HEK293 (cell line): Measurements from ENCODE around the gene LTB4R.

Experiments used
- CTCF ChIA-PET: fragments of 350-600 bp; formaldehyde crosslinking; extraction: SDS; loops from one replicate; lab custom pipeline; 2021; ENCODE audit warnings: antibody characterized with exemption; lab: Yijun Ruan, JAX
- POLR2A ChIA-PET: fragments of 300-600 bp; formaldehyde crosslinking; extraction: SDS; loops from one replicate; lab custom pipeline; 2020; ENCODE audit warnings: antibody characterized with exemption, inconsistent platforms; lab: Yijun Ruan, JAX
- H3K27ac ChIP-seq: fragments of 200-500 bp; sonication (Bioruptor generic); 2 replicates; pipeline ENCODE4 v1.5.1; 2014; ENCODE audit warnings: low read depth, low read length, control low read depth, inconsistent platforms; ENCODE audit errors: extremely low read depth
- H3K36me3 ChIP-seq, 2 experiments: fragments of 200-500 bp in 1 of 2; sonication (Bioruptor generic) in 1 of 2; 1 replicate in 1 of 2; 2 replicates in 1 of 2; pipeline ENCODE4 v1.5.1; 2014 to 2017; ENCODE audit warnings: inconsistent platforms in 2 of 2, low read length in 2 of 2; ENCODE audit not compliant: control insufficient read depth in 2 of 2, insufficient read depth in 1 of 2
- H3K4me1 ChIP-seq: fragments of 200-500 bp; sonication (Bioruptor generic); 2 replicates; pipeline ENCODE4 v1.5.1; 2014; ENCODE audit warnings: mild to moderate bottlenecking, low read length, inconsistent platforms; ENCODE audit not compliant: control insufficient read depth, insufficient read depth
- H3K4me3 ChIP-seq: 2 replicates; pipeline ENCODE4 v1.5.1; 2011; ENCODE audit warnings: low read depth, mild to moderate bottlenecking, control low read depth, low read length, moderate library complexity
- H3K9me3 ChIP-seq: fragments of 200-500 bp; sonication (Bioruptor generic); 2 replicates; pipeline ENCODE4 v1.5.1; 2014; ENCODE audit warnings: low read depth, low read length, inconsistent platforms; ENCODE audit not compliant: control insufficient read depth, insufficient read depth
- BCL11B ChIP-seq: fragments of 450-650 bp; formaldehyde crosslinking; IDR thresholded peaks from 2 replicates; pipeline ENCODE4 v1.5.1; 2016; ENCODE audit warnings: low read depth, missing biosample characterization, missing genetic modification characterization
- GFI1B ChIP-seq: fragments of 450-650 bp; formaldehyde crosslinking; IDR thresholded peaks from 2 replicates; pipeline ENCODE4 v1.5.1; 2016; ENCODE audit warnings: missing biosample characterization, missing genetic modification characterization
- GLIS1 ChIP-seq: fragments of 450-650 bp; formaldehyde crosslinking; IDR thresholded peaks from 2 replicates; pipeline ENCODE4 v1.5.1; 2016; ENCODE audit warnings: missing biosample characterization, missing genetic modification characterization
- GLIS2 ChIP-seq: fragments of 450-650 bp; formaldehyde crosslinking; IDR thresholded peaks from 2 replicates; pipeline ENCODE4 v1.5.1; 2016; ENCODE audit warnings: missing biosample characterization, missing genetic modification characterization
- HOXA7 ChIP-seq: sonication (generic); formaldehyde crosslinking; IDR thresholded peaks from 2 replicates; pipeline ENCODE4 v1.8.1; 2022; ENCODE audit warnings: missing genetic modification reagents, borderline replicate concordance
- HOXD13 ChIP-seq: sonication (generic); formaldehyde crosslinking; IDR thresholded peaks from 2 replicates; pipeline ENCODE4 v1.8.0; 2022; ENCODE audit warnings: missing genetic modification reagents, borderline replicate concordance
- OVOL3 ChIP-seq: fragments of 450-650 bp; formaldehyde crosslinking; IDR thresholded peaks from 2 replicates; pipeline ENCODE4 v1.5.1; 2016; ENCODE audit warnings: missing biosample characterization, missing genetic modification characterization
- SALL2 ChIP-seq: fragments of 450-650 bp; formaldehyde crosslinking; IDR thresholded peaks from 2 replicates; pipeline ENCODE4 v1.5.0; 2017; ENCODE audit warnings: missing biosample characterization, mild to moderate bottlenecking, missing genetic modification characterization, borderline replicate concordance
- SP7 ChIP-seq: fragments of 450-650 bp; formaldehyde crosslinking; IDR thresholded peaks from 2 replicates; pipeline ENCODE4 v1.5.1; 2016; ENCODE audit warnings: missing biosample characterization, missing genetic modification characterization
- ZBTB17 ChIP-seq: fragments of 450-650 bp; formaldehyde crosslinking; IDR thresholded peaks from 2 replicates; pipeline ENCODE4 v1.5.1; 2016; ENCODE audit warnings: missing biosample characterization, missing genetic modification characterization
- ZBTB20 ChIP-seq: fragments of 450-650 bp; formaldehyde crosslinking; IDR thresholded peaks from 2 replicates; pipeline ENCODE4 v1.5.1; 2016; ENCODE audit warnings: missing biosample characterization, missing genetic modification characterization
- ZBTB21 ChIP-seq: fragments of 450-650 bp; formaldehyde crosslinking; IDR thresholded peaks from 2 replicates; pipeline ENCODE4 v1.5.1; 2017; ENCODE audit warnings: missing biosample characterization, missing genetic modification characterization
- ZFP69B ChIP-seq: fragments of 450-650 bp; formaldehyde crosslinking; IDR thresholded peaks from 2 replicates; pipeline ENCODE4 v1.5.1; 2016; ENCODE audit warnings: missing biosample characterization, missing genetic modification characterization
- ZNF112 ChIP-seq: fragments of 450-650 bp; formaldehyde crosslinking; IDR thresholded peaks from 2 replicates; pipeline ENCODE4 v1.5.0; 2017; ENCODE audit warnings: missing biosample characterization, missing genetic modification characterization
- ZNF175 ChIP-seq: fragments of 450-650 bp; formaldehyde crosslinking; IDR thresholded peaks from 2 replicates; pipeline ENCODE4 v1.5.1; 2016; ENCODE audit warnings: missing biosample characterization, missing genetic modification characterization
- ZNF24 ChIP-seq: fragments of 450-650 bp; formaldehyde crosslinking; IDR thresholded peaks from 2 replicates; pipeline ENCODE4 v1.5.1; 2016; ENCODE audit warnings: missing biosample characterization, missing genetic modification characterization
- ZNF335 ChIP-seq: fragments of 450-650 bp; formaldehyde crosslinking; conservative IDR thresholded peaks from 2 replicates; pipeline ENCODE4 v1.5.1; 2016; ENCODE audit warnings: missing biosample characterization, missing genetic modification characterization
- ZNF341 ChIP-seq: fragments of 450-650 bp; formaldehyde crosslinking; IDR thresholded peaks from 2 replicates; pipeline ENCODE4; 2016; ENCODE audit warnings: low read depth, missing biosample characterization, missing genetic modification characterization
- ZNF555 ChIP-seq: fragments of 450-650 bp; formaldehyde crosslinking; conservative IDR thresholded peaks from 2 replicates; pipeline ENCODE4 v1.5.1; 2017; ENCODE audit warnings: missing biosample characterization, mild to moderate bottlenecking, missing genetic modification characterization, inconsistent platforms
- ZNF768 ChIP-seq: fragments of 450-650 bp; formaldehyde crosslinking; IDR thresholded peaks from 2 replicates; pipeline ENCODE4 v1.5.1; 2018; ENCODE audit warnings: missing biosample characterization, mild to moderate bottlenecking, missing genetic modification characterization
- ZNF837 ChIP-seq: fragments of 450-650 bp; formaldehyde crosslinking; IDR thresholded peaks from 2 replicates; pipeline ENCODE4 v1.5.1; 2016; ENCODE audit warnings: missing biosample characterization, missing genetic modification characterization
- TF ChIP-seq, protein P1 (sequence below): fragments of 450-650 bp; formaldehyde crosslinking; IDR thresholded peaks from 2 replicates; pipeline ENCODE4 v1.5.1; 2017; ENCODE audit warnings: missing biosample characterization, missing genetic modification characterization
- TF ChIP-seq, protein P2 (sequence below): sonication (generic); formaldehyde crosslinking; IDR thresholded peaks from 2 replicates; pipeline ENCODE4 v1.8.1; 2022; ENCODE audit warnings: mild to moderate bottlenecking, moderate library complexity, missing genetic modification reagents
- TF ChIP-seq, protein P3 (sequence below): fragments of 450-650 bp; formaldehyde crosslinking; IDR thresholded peaks from 2 replicates; pipeline ENCODE4 v1.5.1; 2016; ENCODE audit warnings: missing biosample characterization, missing genetic modification characterization
- TF ChIP-seq, protein P4 (sequence below): fragments of 450-650 bp; formaldehyde crosslinking; IDR thresholded peaks from 2 replicates; pipeline ENCODE4 v1.5.1; 2016; ENCODE audit warnings: missing biosample characterization, missing genetic modification characterization
- TF ChIP-seq, protein P5 (sequence below): fragments of 450-650 bp; formaldehyde crosslinking; IDR thresholded peaks from 2 replicates; pipeline ENCODE4 v1.5.1; 2016; ENCODE audit warnings: missing biosample characterization, missing genetic modification characterization
- TF ChIP-seq, protein P6 (sequence below): fragments of 450-650 bp; formaldehyde crosslinking; IDR thresholded peaks from 2 replicates; pipeline ENCODE4 v1.5.1; 2016; ENCODE audit warnings: missing biosample characterization, missing genetic modification characterization
- TF ChIP-seq, protein P7 (sequence below): fragments of 450-650 bp; IDR thresholded peaks from 2 replicates; pipeline ENCODE4 v1.5.1; 2018; ENCODE audit warnings: missing biosample characterization, mild to moderate bottlenecking, missing genetic modification characterization

LTB4R gene

DNA sequence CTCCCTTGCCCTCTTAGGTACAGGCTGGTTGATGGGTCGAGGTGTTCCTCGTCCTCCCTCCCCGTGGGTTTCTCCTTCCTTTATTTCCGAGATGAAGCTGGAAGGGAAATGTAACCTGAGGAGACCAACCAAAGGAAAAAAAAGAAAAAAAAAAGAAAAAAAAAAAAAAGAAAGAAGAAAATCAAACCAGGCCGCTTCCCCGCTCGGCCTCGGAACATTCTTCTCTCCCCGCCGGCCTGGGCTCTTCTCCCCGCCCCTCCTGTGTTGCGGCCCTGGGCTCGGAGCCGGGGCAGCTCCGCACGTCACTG lies 55.1 kb downstream of the LTB4R start:
- Histone ChIP-seq H3K36me3 (peaks cover 0 to 16% of the 10 kb centered on the region in 2 experiments; a peak in 2 of 3 replicates), H3K27ac (peak overlapping the region; percentile 97), H3K9me3 (no peaks in the 10 kb centered on the region), H3K4me1 (peaks cover 12% of the 10 kb centered on the region), H3K4me3 (peak overlapping the region; percentile 39)
- ChIA-PET POLR2A (interaction anchor here (0.6 to 2.3 kb wide), 12 partner anchors 10 to 1128 kb away, joined by 3 to 45 read pairs (median 4); partner anchors contain the start of genes CBLN3, KHNYN, NYNRIN and RABGGTA), CTCF (interaction anchor here (0.6 to 2.3 kb wide), 25 partner anchors 9 to 123 kb away, joined by 3 to 96 read pairs (median 5); partner anchors contain the start of genes CBLN3, KHNYN, SDR39U1 and TINF2)
- TF ChIP-seq ZNF768 (tag by site-specific recombination), result no peak
- TF ChIP-seq GLIS2 (tag by site-specific recombination), result peak; percentile 77
- TF ChIP-seq, protein P1, sequence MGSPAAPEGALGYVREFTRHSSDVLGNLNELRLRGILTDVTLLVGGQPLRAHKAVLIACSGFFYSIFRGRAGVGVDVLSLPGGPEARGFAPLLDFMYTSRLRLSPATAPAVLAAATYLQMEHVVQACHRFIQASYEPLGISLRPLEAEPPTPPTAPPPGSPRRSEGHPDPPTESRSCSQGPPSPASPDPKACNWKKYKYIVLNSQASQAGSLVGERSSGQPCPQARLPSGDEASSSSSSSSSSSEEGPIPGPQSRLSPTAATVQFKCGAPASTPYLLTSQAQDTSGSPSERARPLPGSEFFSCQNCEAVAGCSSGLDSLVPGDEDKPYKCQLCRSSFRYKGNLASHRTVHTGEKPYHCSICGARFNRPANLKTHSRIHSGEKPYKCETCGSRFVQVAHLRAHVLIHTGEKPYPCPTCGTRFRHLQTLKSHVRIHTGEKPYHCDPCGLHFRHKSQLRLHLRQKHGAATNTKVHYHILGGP (tag by site-specific recombination), result no peak
- no peak for TF ChIP-seq OVOL3
- no peak for TF ChIP-seq HOXD13 (CRISPR knock-in tag)
- TF ChIP-seq SALL2 (tag by site-specific recombination), result no peak
- TF ChIP-seq ZBTB20 (tag by site-specific recombination), result peak; percentile 59; the same call in 1 of the 2 replicates
- TF ChIP-seq, protein P2, sequence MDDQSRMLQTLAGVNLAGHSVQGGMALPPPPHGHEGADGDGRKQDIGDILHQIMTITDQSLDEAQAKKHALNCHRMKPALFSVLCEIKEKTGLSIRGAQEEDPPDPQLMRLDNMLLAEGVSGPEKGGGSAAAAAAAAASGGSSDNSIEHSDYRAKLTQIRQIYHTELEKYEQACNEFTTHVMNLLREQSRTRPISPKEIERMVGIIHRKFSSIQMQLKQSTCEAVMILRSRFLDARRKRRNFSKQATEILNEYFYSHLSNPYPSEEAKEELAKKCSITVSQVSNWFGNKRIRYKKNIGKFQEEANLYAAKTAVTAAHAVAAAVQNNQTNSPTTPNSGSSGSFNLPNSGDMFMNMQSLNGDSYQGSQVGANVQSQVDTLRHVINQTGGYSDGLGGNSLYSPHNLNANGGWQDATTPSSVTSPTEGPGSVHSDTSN, result no peak
- no peak for TF ChIP-seq ZFP69B
- no peak for TF ChIP-seq HOXA7 (CRISPR knock-in tag)
- TF ChIP-seq ZBTB21 (tag by site-specific recombination), result peak; percentile 44
- TF ChIP-seq ZNF837 (tag by site-specific recombination), result no peak
- TF ChIP-seq, protein P3, sequence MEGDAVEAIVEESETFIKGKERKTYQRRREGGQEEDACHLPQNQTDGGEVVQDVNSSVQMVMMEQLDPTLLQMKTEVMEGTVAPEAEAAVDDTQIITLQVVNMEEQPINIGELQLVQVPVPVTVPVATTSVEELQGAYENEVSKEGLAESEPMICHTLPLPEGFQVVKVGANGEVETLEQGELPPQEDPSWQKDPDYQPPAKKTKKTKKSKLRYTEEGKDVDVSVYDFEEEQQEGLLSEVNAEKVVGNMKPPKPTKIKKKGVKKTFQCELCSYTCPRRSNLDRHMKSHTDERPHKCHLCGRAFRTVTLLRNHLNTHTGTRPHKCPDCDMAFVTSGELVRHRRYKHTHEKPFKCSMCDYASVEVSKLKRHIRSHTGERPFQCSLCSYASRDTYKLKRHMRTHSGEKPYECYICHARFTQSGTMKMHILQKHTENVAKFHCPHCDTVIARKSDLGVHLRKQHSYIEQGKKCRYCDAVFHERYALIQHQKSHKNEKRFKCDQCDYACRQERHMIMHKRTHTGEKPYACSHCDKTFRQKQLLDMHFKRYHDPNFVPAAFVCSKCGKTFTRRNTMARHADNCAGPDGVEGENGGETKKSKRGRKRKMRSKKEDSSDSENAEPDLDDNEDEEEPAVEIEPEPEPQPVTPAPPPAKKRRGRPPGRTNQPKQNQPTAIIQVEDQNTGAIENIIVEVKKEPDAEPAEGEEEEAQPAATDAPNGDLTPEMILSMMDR (tag by site-specific recombination), result no peak
- no peak for TF ChIP-seq GLIS1 (tag by site-specific recombination)
- TF ChIP-seq ZNF112, result no peak
- TF ChIP-seq BCL11B (tag by site-specific recombination), result peak; percentile 20; the same call in 1 of the 2 replicates
- peak; percentile 50; the same call in 1 of the 2 replicates for TF ChIP-seq SP7 (tag by site-specific recombination)
- no peak for TF ChIP-seq GFI1B (tag by site-specific recombination)
- peak; percentile 57; the same call in 1 of the 2 replicates for TF ChIP-seq ZNF335 (tag by site-specific recombination)
- peak; percentile 92 for TF ChIP-seq ZNF341 (tag by site-specific recombination)
- TF ChIP-seq ZNF175 (tag by site-specific recombination), result no peak
- TF ChIP-seq ZBTB17 (tag by site-specific recombination), result peak; percentile 8; the same call in 1 of the 2 replicates
- TF ChIP-seq, protein P4, sequence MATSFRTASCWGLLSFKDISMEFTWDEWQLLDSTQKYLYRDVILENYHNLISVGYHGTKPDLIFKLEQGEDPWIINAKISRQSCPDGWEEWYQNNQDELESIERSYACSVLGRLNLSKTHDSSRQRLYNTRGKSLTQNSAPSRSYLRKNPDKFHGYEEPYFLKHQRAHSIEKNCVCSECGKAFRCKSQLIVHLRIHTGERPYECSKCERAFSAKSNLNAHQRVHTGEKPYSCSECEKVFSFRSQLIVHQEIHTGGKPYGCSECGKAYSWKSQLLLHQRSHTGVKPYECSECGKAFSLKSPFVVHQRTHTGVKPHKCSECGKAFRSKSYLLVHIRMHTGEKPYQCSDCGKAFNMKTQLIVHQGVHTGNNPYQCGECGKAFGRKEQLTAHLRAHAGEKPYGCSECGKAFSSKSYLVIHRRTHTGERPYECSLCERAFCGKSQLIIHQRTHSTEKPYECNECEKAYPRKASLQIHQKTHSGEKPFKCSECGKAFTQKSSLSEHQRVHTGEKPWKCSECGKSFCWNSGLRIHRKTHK (tag by site-specific recombination), result no peak
- TF ChIP-seq, protein P5, sequence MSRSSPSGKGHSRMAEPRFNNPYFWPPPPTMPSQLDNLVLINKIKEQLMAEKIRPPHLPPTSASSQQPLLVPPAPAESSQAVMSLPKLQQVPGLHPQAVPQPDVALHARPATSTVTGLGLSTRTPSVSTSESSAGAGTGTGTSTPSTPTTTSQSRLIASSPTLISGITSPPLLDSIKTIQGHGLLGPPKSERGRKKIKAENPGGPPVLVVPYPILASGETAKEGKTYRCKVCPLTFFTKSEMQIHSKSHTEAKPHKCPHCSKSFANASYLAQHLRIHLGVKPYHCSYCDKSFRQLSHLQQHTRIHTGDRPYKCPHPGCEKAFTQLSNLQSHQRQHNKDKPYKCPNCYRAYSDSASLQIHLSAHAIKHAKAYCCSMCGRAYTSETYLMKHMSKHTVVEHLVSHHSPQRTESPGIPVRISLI (tag by site-specific recombination), result peak; percentile 70
- TF ChIP-seq, protein P6, sequence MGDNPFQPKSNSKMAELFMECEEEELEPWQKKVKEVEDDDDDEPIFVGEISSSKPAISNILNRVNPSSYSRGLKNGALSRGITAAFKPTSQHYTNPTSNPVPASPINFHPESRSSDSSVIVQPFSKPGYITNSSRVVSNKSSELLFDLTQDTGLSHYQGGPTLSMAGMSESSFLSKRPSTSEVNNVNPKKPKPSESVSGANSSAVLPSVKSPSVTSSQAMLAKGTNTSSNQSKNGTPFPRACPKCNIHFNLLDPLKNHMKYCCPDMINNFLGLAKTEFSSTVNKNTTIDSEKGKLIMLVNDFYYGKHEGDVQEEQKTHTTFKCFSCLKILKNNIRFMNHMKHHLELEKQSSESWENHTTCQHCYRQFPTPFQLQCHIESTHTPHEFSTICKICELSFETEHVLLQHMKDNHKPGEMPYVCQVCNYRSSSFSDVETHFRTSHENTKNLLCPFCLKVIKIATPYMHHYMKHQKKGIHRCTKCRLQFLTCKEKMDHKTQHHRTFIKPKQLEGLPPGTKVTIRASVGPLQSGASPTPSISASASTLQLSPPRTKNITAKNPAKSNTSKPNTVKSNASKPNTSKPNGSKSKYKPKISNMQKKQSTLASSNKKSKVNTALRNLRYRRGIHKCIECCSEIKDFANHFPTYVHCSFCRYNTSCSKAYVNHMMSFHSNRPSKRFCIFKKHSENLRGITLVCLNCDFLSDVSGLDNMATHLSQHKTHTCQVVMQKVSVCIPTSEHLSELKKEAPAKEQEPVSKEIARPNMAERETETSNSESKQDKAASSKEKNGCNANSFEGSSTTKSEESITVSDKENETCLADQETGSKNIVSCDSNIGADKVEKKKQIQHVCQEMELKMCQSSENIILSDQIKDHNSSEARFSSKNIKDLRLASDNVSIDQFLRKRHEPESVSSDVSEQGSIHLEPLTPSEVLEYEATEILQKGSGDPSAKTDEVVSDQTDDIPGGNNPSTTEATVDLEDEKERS (tag by site-specific recombination), result no peak
- TF ChIP-seq, protein P7, sequence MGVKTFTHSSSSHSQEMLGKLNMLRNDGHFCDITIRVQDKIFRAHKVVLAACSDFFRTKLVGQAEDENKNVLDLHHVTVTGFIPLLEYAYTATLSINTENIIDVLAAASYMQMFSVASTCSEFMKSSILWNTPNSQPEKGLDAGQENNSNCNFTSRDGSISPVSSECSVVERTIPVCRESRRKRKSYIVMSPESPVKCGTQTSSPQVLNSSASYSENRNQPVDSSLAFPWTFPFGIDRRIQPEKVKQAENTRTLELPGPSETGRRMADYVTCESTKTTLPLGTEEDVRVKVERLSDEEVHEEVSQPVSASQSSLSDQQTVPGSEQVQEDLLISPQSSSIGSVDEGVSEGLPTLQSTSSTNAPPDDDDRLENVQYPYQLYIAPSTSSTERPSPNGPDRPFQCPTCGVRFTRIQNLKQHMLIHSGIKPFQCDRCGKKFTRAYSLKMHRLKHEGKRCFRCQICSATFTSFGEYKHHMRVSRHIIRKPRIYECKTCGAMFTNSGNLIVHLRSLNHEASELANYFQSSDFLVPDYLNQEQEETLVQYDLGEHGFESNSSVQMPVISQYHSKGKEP (tag by site-specific recombination), result no peak
- TF ChIP-seq ZNF24 (tag by site-specific recombination), result no peak
- TF ChIP-seq ZNF555 (tag by site-specific recombination), result no peak
